ELR (cell line): ENCODE data around the gene C9orf50.
"Not testable (repeated sequence)": the region's sequence is repeated elsewhere in the genome, so short reads cannot be mapped to it uniquely, and the experiment has no call there.

Experiments
- DNase-seq: peaks from one replicate; pipeline ENCODE4 v3.0.0-alpha.2; 2015; ENCODE audit warnings: low read depth

C9orf50 gene

GRCh38 chr9:129610473-129611306 lies 10.2 kb downstream of the C9orf50 start:
- peak; percentile 79 for DNase-seq

GRCh38 chr9:129610213-129610472 lies 10.8 kb downstream of the C9orf50 start:
- no peak for DNase-seq

GRCh38 chr9:129609486-129610212 lies 11.3 kb downstream of the C9orf50 start:
- DNase-seq: peak; percentile 40

GRCh38 chr9:129608561-129609481 lies 12.1 kb downstream of the C9orf50 start:
- DNase-seq: no peak

GRCh38 chr9:129607027-129607387 lies 13.9 kb downstream of the C9orf50 start:
- DNase-seq: no peak

- no peak for DNase-seq
These were observed 14.5 kb downstream of the C9orf50 start for GRCh38 chr9:129606161-129607026.

- DNase-seq: no peak
These were observed 16.1 kb downstream of the C9orf50 start for GRCh38 chr9:129604766-129605163.

GRCh38 chr9:129604056-129604765 lies 16.7 kb downstream of the C9orf50 start:
- DNase-seq: no peak

GRCh38 chr9:129602598-129603415 lies 18.1 kb downstream of the C9orf50 start:
- DNase-seq: no peak

- no peak for DNase-seq
These were observed 19.7 kb downstream of the C9orf50 start for GRCh38 chr9:129601082-129601674.

- DNase-seq: no peak
These were observed 22.8 kb downstream of the C9orf50 start for GRCh38 chr9:129598089-129598596.

GRCh38 chr9:129597355-129598088 lies 23.4 kb downstream of the C9orf50 start:
- peak; percentile 70 for DNase-seq

GRCh38 chr9:129596541-129597331 lies 24.2 kb downstream of the C9orf50 start:
- peak; percentile 82 for DNase-seq

GRCh38 chr9:129595903-129596540 lies 24.9 kb downstream of the C9orf50 start:
- DNase-seq: no peak

- peak; percentile 74 for DNase-seq
These were observed 25.6 kb downstream of the C9orf50 start for GRCh38 chr9:129595311-129595741.

GRCh38 chr9:129594632-129595031 lies 26.3 kb downstream of the C9orf50 start:
- no peak for DNase-seq

GRCh38 chr9:129592790-129593189 lies 28.1 kb downstream of the C9orf50 start:
- DNase-seq: not testable (repeated sequence)
